Gastrocnemius medialis (tissue), 4 donors: ENCODE data around the gene NHLRC4. TPM values are rescaled to one million over a fixed set of nuclear protein-coding genes. Genes with fewer than 3 reads are reported as not detected.

ENCODE experiments used
- ATAC-seq, 2 donors: fragments of 150-250 bp; one replicate each; pipeline ENCODE4 v1.9.1; 2016
- DNase-seq, 2 donors: peaks; one replicate each; pipeline ENCODE4 v3.0.0-alpha.2; 2019
- H3K27ac ChIP-seq, 4 donors: fragments of 200-600 bp; sonication (generic); 1 replicate in 1 of 4; 2 replicates in 3 of 4; pipeline ENCODE4 v1.5.1; 2016 to 2018; ENCODE audit warnings: mild to moderate bottlenecking in 2 of 4, moderate library complexity in 1 of 4
- H3K27me3 ChIP-seq, 3 donors: fragments of 200-600 bp; sonication (generic) in 2 of 3; 1 replicate in 1 of 3; 2 replicates in 2 of 3; pipeline versions ENCODE4 v1.5.1 to v1.6.0; 2016 to 2019; ENCODE audit warnings: mild to moderate bottlenecking in 1 of 3, moderate library complexity in 1 of 3
- H3K36me3 ChIP-seq, 2 donors: fragments of 200-600 bp; sonication (generic) in 1 of 2; one replicate each; pipeline ENCODE4 v1.5.1; 2017 to 2018
- H3K4me1 ChIP-seq, 2 donors: fragments of 200-600 bp; sonication (generic) in 1 of 2; one replicate each; pipeline ENCODE4 v1.5.1; 2016 to 2017; ENCODE audit warnings: mild to moderate bottlenecking in 2 of 2
- H3K4me3 ChIP-seq, 4 donors: fragments of 200-600 bp; sonication (generic) in 3 of 4; 1 replicate in 1 of 4; 2 replicates in 3 of 4; pipeline ENCODE4 v1.5.1; 2016 to 2019; ENCODE audit warnings: mild to moderate bottlenecking in 2 of 4
- H3K9me3 ChIP-seq, 3 donors: fragments of 200-600 bp; sonication (generic) in 2 of 3; 1 replicate in 1 of 3; 2 replicates in 2 of 3; pipeline ENCODE4 v1.5.1; 2016 to 2019
- POLR2A ChIP-seq, 2 donors: fragments of 450-650 bp; IDR thresholded peaks; one replicate each; pipeline ENCODE4 v1.6.1; 2017; ENCODE audit warnings: antibody characterized with exemption in 2 of 2, mild to moderate bottlenecking in 2 of 2, moderate library complexity in 2 of 2
- in situ Hi-C, 4 donors: fragments of 200-750 bp; cut with MboI; loops; one replicate each; pipeline versions ENCODE4 v1.15.0 to v1.8.0; 2017; ENCODE audit warnings: low sequenced_read_pairs in 4 of 4
- intact Hi-C: fragments of 100-400 bp; cut with DNase I; formaldehyde crosslinking; loops from one replicate; pipeline ENCODE4 v1.15.1; 2023; ENCODE audit warnings: low total_unique reads
- total RNA-seq, 4 donors: library from RNA; depleted of rRNA; stranded (reverse); fragments of >200 nt; gene quantifications; one replicate each; pipeline versions ENCODE4 v1.1.0 to v1.2.3, GENCODE V29; 2016
- TF ChIP-seq, protein P1 (sequence below), 5 experiments: fragments of 450-650 bp in 3 of 5; fragments of 200-600 bp in 2 of 5; sonication (generic) in 2 of 5; IDR thresholded peaks in 4 of 5; conservative IDR thresholded peaks in 1 of 5; 1 replicate in 4 of 5; 2 replicates in 1 of 5; pipeline ENCODE4 v1.5.1; 2016 to 2019; ENCODE audit warnings: antibody characterized with exemption in 5 of 5, mild to moderate bottlenecking in 3 of 5, moderate library complexity in 3 of 5

The NHLRC4 gene
- total RNA-seq, 4 donors from 2014 or later = 0.42 to 0.56 (median 0.48) TPM

DNA sequence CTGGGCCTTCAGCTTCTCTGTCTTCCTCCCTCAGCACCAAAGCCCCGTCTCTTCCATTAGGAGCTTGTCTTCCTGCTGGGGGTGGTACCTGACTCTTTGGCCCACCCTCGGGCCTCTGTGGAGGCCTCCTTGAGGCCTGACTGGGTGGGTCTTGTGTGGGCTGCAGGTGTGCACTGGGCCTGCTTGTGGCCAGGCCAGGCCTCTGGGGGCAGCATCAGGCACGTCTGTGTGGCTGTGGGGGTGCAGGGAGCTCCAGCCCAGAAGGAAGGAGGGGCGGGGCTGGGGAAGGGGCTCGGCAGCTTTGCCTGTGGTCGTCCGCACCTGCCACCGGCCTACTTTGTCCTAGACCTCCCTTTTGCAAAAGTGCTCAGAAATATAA is 10.0 kb downstream of the NHLRC4 start:
- H3K4me1 ChIP-seq = no peaks in the 10 kb centered on the region
- in situ Hi-C loops = no loop called here
- TF ChIP-seq, protein P1, sequence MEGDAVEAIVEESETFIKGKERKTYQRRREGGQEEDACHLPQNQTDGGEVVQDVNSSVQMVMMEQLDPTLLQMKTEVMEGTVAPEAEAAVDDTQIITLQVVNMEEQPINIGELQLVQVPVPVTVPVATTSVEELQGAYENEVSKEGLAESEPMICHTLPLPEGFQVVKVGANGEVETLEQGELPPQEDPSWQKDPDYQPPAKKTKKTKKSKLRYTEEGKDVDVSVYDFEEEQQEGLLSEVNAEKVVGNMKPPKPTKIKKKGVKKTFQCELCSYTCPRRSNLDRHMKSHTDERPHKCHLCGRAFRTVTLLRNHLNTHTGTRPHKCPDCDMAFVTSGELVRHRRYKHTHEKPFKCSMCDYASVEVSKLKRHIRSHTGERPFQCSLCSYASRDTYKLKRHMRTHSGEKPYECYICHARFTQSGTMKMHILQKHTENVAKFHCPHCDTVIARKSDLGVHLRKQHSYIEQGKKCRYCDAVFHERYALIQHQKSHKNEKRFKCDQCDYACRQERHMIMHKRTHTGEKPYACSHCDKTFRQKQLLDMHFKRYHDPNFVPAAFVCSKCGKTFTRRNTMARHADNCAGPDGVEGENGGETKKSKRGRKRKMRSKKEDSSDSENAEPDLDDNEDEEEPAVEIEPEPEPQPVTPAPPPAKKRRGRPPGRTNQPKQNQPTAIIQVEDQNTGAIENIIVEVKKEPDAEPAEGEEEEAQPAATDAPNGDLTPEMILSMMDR (IDR thresholded peaks at IDR 0.05 in 4 of 5, conservative IDR thresholded peaks at IDR 0.05 in 1 of 5) = no peak
- TF ChIP-seq POLR2A (IDR thresholded peaks at IDR 0.05) = no peak
- DNase-seq (no peak), ATAC-seq (no peak)
- no peaks in the 10 kb centered on the region for H3K27me3 ChIP-seq
- H3K4me3 ChIP-seq = no peak overlapping the region
- no peaks in the 10 kb centered on the region for H3K9me3 ChIP-seq
- intact Hi-C loops = no loop called here
- no peak overlapping the region for H3K27ac ChIP-seq
- H3K36me3 ChIP-seq = no peaks in the 10 kb centered on the region

DNA sequence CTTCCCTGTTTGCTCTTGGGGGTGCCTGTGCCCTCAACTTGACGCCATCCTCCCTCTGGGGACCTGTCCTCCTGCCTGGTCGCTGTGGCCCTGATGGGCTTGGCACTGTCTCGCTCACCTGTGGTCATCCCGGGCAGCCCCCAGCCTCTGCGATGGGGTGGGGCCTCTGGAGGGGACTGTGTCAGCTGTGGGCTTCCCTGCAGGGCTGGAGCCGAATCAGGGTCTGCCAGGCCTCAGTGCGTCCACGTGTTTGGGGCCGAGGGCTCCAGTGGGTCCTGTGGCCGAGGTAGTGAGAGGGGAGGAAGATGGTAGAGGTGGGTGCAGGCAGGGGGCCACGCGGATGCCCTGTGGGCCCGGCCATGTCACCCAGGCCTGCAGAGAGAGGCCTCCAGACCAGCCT is 11.0 kb downstream of the NHLRC4 start:
- no peaks in the 10 kb centered on the region for H3K9me3 ChIP-seq
- no peaks in the 10 kb centered on the region for H3K36me3 ChIP-seq
- H3K27ac ChIP-seq = no peak overlapping the region
- H3K4me3 ChIP-seq = no peak overlapping the region
- no peak for DNase-seq
- no peaks in the 10 kb centered on the region for H3K27me3 ChIP-seq
- H3K4me1 ChIP-seq = no peaks in the 10 kb centered on the region
- intact Hi-C loops = loop anchor here (2.0 kb wide), 1 partner anchor 33 kb away; no protein-coding TSS in a partner anchor
- no peak for ATAC-seq
- in situ Hi-C loops = no loop called here
- TF ChIP-seq POLR2A (IDR thresholded peaks at IDR 0.05) = no peak
- TF ChIP-seq, protein P1 (IDR thresholded peaks at IDR 0.05 in 4 of 5, conservative IDR thresholded peaks at IDR 0.05 in 1 of 5) = no peak

DNA sequence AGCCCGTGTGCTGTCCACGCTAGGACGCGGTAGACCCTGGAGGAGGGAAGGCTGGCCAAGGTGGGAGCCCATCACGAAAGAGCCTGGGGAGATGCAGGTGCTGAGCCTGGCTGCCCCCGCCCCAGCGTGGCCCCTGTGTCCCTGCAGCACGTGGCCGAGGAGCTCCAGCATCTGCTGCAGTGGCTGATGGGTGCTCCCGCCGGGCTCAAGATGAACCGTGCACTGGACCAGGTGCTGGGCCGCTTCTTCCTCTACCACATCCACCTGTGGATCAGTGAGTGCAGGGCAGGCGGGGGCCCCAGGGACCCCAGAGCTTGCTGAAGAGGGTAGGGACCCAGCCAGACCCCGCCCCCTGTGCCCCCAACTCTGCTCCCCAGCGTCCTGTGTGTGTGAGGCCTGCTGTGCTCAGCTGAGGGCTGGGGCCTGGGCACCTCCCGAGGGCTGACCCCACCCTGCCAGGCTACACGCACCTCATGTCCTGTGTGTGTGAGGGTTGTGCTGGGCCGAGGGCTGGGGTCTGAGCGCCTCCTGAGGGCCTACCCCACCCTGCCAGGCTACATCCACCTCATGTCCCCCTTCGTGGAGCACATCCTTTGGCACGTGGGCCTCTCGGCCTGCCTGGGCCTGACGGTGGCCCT is 11.5 kb downstream of the NHLRC4 start:
- no peak for TF ChIP-seq POLR2A (IDR thresholded peaks at IDR 0.05)
- TF ChIP-seq, protein P1 (IDR thresholded peaks at IDR 0.05 in 4 of 5, conservative IDR thresholded peaks at IDR 0.05 in 1 of 5) = no peak
- H3K4me3 ChIP-seq = no peak overlapping the region
- in situ Hi-C loops = no loop called here
- no peaks in the 10 kb centered on the region for H3K27me3 ChIP-seq
- no peak for ATAC-seq
- no peaks in the 10 kb centered on the region for H3K4me1 ChIP-seq
- no peak for DNase-seq
- H3K36me3 ChIP-seq = no peaks in the 10 kb centered on the region
- intact Hi-C loops = loop anchor here (2.0 kb wide), 1 partner anchor 32 kb away; no protein-coding TSS in a partner anchor
- no peaks in the 10 kb centered on the region for H3K9me3 ChIP-seq
- H3K27ac ChIP-seq = no peak overlapping the region

DNA sequence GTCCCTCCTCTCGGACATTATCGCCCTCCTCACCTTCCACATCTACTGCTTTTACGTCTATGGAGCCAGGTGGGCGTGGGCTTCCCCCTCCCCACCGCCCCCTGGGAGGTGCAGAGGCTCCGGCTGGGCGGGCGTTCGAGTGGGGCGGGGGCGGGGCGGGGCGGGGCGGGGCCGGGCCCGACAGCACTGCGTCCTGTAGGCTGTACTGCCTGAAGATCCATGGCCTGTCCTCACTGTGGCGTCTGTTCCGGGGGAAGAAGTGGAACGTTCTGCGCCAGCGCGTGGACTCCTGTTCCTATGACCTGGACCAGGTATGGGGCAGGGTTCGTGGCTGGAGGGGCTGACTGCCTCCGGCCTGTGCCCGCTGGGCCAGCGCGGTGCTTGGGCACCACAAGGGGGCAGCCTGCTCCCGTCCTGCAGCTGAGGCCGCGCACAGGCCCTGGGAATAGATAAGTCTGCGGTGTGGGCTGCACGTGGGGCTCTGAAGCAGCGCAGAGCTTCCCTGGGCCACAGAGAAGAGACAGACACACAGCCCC is 12.1 kb downstream of the NHLRC4 start:
- ATAC-seq (peak; percentile 84 to 86), DNase-seq (peak; percentile 38 to 72)
- Histone ChIP-seq H3K4me3 (no peak overlapping the region), H3K36me3 (no peaks in the 10 kb centered on the region), H3K27ac (no peak overlapping the region), H3K4me1 (no peaks in the 10 kb centered on the region), H3K9me3 (no peaks in the 10 kb centered on the region), H3K27me3 (no peaks in the 10 kb centered on the region)
- in situ Hi-C loops (no loop called here), intact Hi-C loops (loop anchor here (1.0 to 2.0 kb wide), 2 partner anchors 32 to 81 kb away; no protein-coding TSS in a partner anchor)
- TF ChIP-seq POLR2A (IDR thresholded peaks at IDR 0.05) = no peak
- TF ChIP-seq, protein P1 (IDR thresholded peaks at IDR 0.05 in 4 of 5, conservative IDR thresholded peaks at IDR 0.05 in 1 of 5) = peak; percentile 82 to 91 (median 86)
